HTR-8/SVneo (cell line): ENCODE measurements around the gene GLI3.

ENCODE experiments used
- DNase-seq: peaks from one replicate; pipeline ENCODE4 v3.0.0; 2011; ENCODE audit warnings: low spot score, mixed read lengths; ENCODE audit not compliant: insufficient read length
- FAIRE-seq: peaks from 2 replicates; lab custom pipeline; 2011; peaks lifted over from hg19 to GRCh38; lab: Jason Lieb, UNC

The GLI3 gene

DNA sequence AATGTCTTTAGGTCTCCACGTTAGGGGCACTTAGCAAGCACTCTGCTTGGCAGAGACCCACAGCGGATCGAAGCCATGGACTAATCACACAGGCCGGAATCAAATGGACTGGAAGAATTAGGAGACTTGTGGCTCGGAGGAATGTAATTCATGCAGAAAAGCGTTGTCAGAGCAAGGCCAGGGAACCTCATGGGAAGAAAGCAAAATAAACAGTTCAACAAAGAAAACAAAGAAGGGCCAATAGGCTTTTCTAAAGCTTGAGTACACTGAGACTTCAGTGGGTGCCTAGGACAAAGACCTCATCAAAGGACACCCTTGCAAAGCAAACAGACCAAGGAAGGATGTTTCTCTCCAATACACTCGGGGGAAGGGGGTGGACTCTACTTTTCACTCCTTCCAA, 171.1 kb downstream of the GLI3 start:
- DNase-seq (no peak), FAIRE-seq (no peak)

DNA sequence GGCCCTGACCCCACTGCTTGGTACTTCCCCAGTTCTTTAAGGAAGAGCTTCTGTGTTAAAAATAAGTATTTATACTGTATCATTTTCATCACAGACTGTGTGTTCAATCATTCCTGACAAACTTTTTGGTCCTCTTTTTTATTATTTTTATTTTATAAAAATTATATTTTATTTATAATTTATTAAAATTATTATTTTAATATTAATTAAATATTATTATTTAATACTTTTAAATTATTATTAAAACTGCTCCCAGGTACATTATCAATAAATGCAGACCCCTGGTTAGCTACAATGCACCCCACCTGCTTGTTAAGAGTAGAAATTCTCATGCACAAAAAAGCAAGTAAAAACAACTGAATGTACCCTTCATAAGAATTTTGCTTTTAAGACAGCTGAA, 172.0 kb downstream of the GLI3 start:
- DNase-seq: no peak
- no peak for FAIRE-seq

GRCh38 chr7:42064534-42064933, 172.5 kb downstream of the GLI3 start:
- no peak for DNase-seq
- no peak for FAIRE-seq

- DNase-seq: no peak
- no peak for FAIRE-seq
Measured at GRCh38 chr7:42059275-42059674, 177.7 kb downstream of the GLI3 start.

GRCh38 chr7:42057331-42057730, 179.7 kb downstream of the GLI3 start:
- DNase-seq: no peak
- FAIRE-seq: no peak

DNA sequence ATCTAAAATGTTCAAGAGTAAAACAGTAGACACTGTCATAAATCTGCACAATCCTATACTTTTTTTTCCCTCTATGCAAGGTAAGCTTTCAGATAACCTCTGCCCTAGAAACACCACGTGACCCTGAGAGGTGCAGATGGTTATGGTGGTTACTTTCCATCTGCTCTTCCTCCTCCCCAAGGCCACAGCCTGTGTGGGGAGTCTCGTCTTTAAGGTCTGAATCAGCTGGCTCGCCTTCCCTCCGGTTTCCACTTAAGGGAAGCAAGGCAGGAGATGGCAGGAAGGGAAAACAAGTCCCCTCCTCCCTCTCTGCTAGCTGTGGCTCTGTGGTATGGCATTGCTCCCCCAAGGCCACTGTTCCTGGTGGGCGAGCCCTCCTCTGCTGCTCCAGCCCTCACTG, 181.8 kb downstream of the GLI3 start:
- no peak for FAIRE-seq
- no peak for DNase-seq

DNA sequence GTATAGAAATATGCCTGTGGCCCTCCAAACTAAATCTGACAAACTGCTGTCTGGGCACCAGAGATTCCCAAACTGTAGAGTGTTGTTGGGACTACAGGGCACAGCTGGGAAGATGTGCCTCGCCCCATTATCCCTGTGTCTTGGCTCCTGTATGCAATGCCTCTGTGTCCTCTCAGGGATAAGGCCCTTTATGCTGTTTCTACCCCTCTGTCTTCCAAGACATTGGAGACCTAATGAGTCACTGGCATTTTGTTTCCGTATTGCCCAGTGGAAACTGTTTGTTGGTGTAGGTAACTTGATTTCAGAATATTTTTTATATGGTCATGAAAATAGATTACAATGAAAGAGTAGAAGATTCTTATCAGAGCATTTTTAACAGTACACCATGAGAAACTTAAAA, 183.2 kb downstream of the GLI3 start:
- DNase-seq (peak; percentile 3), FAIRE-seq (no peak)

- no peak for FAIRE-seq
- DNase-seq: no peak
Measured at GRCh38 chr7:42049761-42050160, 187.2 kb downstream of the GLI3 start.

- no peak for FAIRE-seq
- DNase-seq: no peak
Measured at GRCh38 chr7:42046483-42046882, 190.5 kb downstream of the GLI3 start.

DNA sequence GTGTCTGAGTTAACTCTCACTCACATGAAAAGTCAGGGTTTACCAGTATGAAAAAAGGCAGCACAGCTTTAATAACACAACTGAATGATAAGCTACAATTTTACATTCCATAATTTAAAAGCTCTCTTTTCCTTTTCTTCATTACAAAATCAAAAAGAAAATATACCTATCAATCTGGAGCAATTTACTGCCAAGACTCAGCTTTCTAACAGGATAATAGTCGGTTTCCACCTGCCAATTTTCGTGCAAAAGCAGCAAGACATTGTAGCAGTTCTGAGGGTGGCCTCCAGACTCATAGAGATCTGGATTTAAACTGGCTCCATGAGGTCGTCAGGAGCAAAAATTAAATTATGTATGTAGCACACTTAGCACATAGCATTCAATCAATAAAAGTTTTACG, 191.0 kb downstream of the GLI3 start:
- FAIRE-seq (no peak), DNase-seq (no peak)

DNA sequence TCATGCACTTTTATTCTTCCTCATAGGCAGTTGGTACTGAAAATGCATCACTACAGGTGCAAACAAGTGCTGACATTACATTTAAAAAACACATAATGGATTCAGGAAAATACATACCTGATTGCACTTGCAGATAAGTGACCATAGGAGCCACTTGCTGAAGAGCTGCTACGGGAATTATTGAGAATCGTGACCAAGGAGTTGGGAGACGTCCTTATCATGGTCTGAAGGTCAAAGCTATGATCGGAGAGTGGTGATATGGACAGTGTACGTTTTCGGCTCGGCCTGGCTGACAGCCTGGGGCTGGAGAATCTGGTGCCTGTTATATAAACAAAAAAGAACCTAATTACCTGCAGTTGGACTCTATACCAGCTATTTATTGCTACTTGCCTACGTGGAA, 197.1 kb downstream of the GLI3 start:
- no peak for FAIRE-seq

DNA sequence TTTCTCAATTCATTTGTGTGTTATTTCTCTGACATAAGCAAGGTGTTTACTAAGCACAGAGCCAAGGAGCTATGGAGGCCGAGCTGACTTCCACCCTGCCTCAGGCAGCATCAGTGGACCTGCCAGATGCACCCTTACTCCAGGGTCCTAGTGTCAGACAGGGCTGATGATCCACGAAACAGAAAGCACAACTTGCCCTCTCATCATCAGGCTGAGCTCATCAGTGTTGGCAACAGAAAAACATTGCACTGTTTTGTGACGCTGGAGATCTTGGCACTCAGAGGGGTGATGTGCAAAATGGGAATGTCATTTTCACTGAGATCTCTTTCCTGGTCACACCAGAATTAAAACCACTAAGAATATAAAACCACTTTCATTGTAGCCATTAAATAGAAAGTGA, 201.8 kb downstream of the GLI3 start:
- FAIRE-seq (no peak), DNase-seq (no peak)

More for the DNA sequence above, 197.1 kb downstream of the GLI3 start:
- no peak for DNase-seq

- DNase-seq (no peak), FAIRE-seq (no peak)
Measured at GRCh38 chr7:42033480-42033879, 203.5 kb downstream of the GLI3 start.

- no peak for FAIRE-seq
Measured at GRCh38 chr7:42029405-42029804, 207.6 kb downstream of the GLI3 start.

DNA sequence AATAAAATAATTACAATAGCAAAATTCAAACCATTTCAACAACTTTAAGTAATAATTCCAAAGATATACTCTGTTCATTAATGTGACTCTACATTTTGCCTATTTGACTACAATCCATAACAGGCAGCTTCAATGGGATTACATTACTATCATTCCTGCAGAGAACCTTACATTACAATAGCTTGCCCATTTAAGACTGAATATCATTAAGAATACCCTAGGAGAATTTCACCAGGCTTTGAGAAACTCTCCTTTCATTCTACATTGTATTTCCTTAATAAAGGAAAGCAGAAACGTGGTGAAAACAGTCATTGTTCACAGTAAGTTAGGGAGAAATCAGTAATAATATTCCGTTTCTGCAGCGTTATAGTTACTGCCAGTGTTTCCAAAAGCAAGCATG, 209.5 kb downstream of the GLI3 start:
- no peak for FAIRE-seq
- no peak for DNase-seq

More at GRCh38 chr7:42029405-42029804, 207.6 kb downstream of the GLI3 start:
- no peak for DNase-seq

GRCh38 chr7:42026622-42027197, 210.3 kb downstream of the GLI3 start:
- DNase-seq (no peak), FAIRE-seq (no peak)

DNA sequence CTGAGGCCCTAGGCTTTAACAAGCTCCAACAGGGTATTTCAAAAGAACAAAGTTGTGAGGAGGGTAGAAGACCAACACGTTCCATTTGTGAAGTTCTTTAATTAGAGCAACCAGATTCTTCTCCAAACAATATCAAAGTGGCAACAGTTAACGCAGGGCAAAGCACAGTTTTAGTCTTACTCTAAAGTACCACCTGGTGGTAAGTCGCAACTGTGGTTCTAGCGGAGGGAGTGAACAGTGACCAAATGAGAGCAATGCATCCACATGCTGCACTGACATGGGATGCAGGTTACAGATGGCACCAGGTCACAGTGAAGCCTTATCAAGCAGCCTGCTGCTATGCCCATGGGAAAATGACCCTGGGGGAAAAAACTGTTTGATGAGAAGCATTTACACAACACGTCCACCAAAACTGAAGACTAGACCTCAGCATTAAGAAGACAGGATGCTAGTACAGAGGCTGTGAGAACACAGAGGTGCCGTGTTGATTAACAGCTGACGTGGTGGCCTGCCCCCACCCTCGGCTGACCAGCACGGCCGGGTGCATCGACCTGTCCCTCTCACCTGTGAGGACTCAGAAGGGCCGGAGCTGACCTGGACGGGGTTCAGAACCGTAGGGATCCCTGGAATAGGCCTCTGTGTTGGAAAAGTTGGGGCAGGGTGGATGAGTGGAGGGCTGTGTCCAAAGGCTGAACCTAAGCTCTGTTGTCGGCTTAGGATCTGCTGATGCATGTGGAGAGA, 211.2 kb downstream of the GLI3 start:
- peak; percentile 8 for DNase-seq
- FAIRE-seq: no peak

GRCh38 chr7:42024537-42024936, 212.5 kb downstream of the GLI3 start:
- FAIRE-seq (no peak), DNase-seq (no peak)

DNA sequence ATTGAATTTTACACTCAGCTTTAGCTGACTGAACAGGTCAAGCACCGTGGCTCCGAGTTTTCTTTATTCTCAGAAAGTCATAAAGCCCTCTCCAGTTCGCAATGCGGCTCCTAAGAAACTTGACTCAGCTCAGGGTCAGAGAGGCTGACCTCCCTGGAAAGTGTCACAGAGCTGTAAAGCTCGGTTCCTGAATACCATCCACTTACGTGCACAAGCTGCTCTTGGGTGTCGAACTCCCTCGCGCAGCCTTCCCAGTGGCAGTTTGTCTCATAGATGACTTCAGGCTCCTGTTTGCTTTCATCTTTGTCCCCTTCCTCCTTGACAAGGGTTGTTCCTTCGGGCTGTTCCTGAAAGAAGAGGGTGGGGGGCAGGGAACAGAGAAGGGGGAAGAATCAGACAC, 213.7 kb downstream of the GLI3 start:
- no peak for FAIRE-seq
- DNase-seq: no peak

DNA sequence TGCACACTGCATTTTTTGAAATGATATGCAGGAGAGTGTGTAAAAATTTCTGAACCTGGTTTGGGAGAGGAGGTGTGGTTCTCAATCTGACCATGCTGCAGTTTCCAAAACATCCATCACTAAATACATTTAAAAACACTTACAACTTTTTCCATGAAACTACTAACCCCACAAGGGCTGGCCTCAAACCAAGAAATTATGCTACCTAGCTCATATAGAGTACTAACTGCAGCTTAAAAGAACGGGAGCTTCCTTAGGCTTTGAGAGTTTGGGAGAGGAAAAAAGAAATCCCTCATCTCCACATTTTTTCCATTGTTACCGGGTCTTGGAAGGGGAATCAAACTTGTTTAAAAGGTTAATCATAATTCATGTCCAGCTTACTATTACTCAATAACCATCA, 214.2 kb downstream of the GLI3 start:
- FAIRE-seq: no peak

GRCh38 chr7:42022056-42022455, 215.0 kb downstream of the GLI3 start:
- FAIRE-seq: no peak
- no peak for DNase-seq

More for the DNA sequence above, 214.2 kb downstream of the GLI3 start:
- DNase-seq: no peak

DNA sequence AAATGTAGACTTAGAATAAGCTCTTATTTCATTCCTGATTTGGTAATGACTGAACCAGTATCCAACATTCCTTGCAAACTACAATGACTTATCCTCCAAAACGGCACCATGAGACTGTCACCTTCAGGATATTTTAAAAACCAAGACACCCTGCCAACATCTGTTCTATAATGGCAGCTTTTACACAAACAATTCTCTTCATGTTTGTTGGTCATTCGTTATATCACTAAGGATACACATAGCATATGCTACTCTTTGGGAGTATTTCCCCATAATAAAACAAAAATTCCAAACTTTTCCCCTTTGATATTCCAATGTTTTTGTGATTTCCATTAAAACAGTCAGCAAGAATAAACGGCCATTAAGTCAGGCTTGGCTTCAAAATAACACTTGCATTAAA, 215.4 kb downstream of the GLI3 start:
- FAIRE-seq (no peak), DNase-seq (no peak)
